Measurements from ENCODE around the gene TRIM13.
"Not testable (repeated sequence)": the region's sequence is repeated elsewhere in the genome, so short reads cannot be mapped to it uniquely, and the experiment has no call there.

TRIM13 gene

DNA sequence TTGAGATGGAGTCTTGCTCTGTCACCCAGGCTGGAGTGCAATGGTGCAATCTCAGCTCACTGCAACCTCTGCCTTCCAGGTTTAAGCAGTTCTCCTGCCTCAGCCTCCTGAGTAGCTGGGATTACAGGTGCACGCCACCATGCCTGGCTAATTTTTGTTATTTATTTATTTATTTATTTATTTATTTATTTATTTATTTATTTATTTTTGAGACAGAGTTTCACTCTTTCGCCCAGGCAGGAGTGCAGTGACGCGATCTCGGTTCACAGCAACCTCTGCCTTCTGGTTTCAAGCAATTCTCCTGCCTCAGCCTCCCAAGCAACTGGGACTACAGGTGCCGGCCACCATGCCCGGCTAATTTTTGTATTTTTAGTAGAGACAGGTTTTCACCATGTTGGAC lies 65.5 kb downstream of the TRIM13 start:
- DNase-seq (ENCODE audit: low read depth in 2 of 2) = not testable (repeated sequence)

DNA sequence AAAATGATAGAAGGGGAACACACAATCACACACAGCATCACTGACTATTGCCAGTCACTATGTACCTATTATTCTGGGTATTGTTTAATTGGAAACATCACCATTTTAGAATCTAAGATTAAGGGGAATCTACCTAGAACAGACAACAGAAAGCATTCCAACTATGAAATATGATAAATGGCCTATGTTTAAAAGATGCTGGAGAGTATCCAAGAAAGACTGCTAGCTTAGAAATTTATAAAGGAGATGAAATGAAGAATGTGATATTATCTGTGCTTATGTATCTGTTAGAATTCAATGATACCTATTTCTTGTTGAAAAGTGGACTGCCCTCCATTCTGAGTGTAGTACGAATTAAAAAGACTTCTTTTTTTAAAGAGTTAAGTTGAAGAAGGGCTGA lies 68.9 kb downstream of the TRIM13 start:
- DNase-seq (ENCODE audit: low read depth in 2 of 2) = no peak

Data from fibroblast of skin of left biceps (primary cell).